Measurements from ENCODE around the gene BRME1.

The BRME1 gene

GRCh38 chr19:13905634-13906520, at the start of gene BRME1, which contains the start of gene CC2D1A:
TSS of gene BRME1 (minus strand) at chr19:13906117. CDS start at chr19:13904892, 1,225 bp downstream.
TSS of gene CC2D1A (plus strand) at chr19:13906201. CDS start at chr19:13906442, 241 bp downstream.
- DNase-seq = peak; percentile 97
- Mint-ChIP-seq H3K4me3 (peak within 1 kb of the TSS; percentile 84), H3K27me3 (no peaks in the 10 kb centered on the region), H3K27ac (peak within 1 kb of the TSS; percentile 91), H3K9me3 (peaks cover 3% of the 10 kb centered on the region), H3K36me3 (ENCODE audit: low read depth) (peaks cover 14% of the 10 kb centered on the region), H3K4me1 (ENCODE audit: low read depth) (peaks cover 23% of the 10 kb centered on the region)

- Mint-ChIP-seq H3K4me1 (ENCODE audit: low read depth) (peaks cover 22% of the 10 kb centered on the region), H3K27me3 (no peaks in the 10 kb centered on the region), H3K9me3 (no peaks in the 10 kb centered on the region), H3K4me3 (peak overlapping the region; percentile 94), H3K36me3 (ENCODE audit: low read depth) (peaks cover 55% of the 10 kb centered on the region), H3K27ac (peak overlapping the region; percentile 37)
- no peak for DNase-seq
Observed at GRCh38 chr19:13954185-13954584, 48.3 kb upstream of the BRME1 start.

- Mint-ChIP-seq H3K4me3 (peak overlapping the region; percentile 94), H3K27ac (peak overlapping the region; percentile 88), H3K27me3 (no peaks in the 10 kb centered on the region), H3K4me1 (ENCODE audit: low read depth) (peaks cover 22% of the 10 kb centered on the region), H3K36me3 (ENCODE audit: low read depth) (peaks cover 44% of the 10 kb centered on the region), H3K9me3 (no peaks in the 10 kb centered on the region)
- DNase-seq = no peak
Observed at GRCh38 chr19:13952931-13953531, 47.1 kb upstream of the BRME1 start.

GRCh38 chr19:13952154-13952930, 46.4 kb upstream of the BRME1 start, which contains the start of gene DCAF15:
TSS of gene DCAF15 (plus strand) at chr19:13952509. CDS start at chr19:13952513, 4 bp downstream.
- Mint-ChIP-seq H3K27me3 (no peaks in the 10 kb centered on the region), H3K4me1 (ENCODE audit: low read depth) (peaks cover 22% of the 10 kb centered on the region)

GRCh38 chr19:13951799-13952153, 45.9 kb upstream of the BRME1 start:
- Mint-ChIP-seq H3K27me3 (no peaks in the 10 kb centered on the region), H3K27ac (peak overlapping the region; percentile 94), H3K4me1 (ENCODE audit: low read depth) (peaks cover 22% of the 10 kb centered on the region), H3K36me3 (ENCODE audit: low read depth) (peaks cover 31% of the 10 kb centered on the region), H3K9me3 (no peaks in the 10 kb centered on the region), H3K4me3 (peak overlapping the region; percentile 94)
- DNase-seq = no peak

More at GRCh38 chr19:13952154-13952930, 46.4 kb upstream of the BRME1 start, which contains the start of gene DCAF15:
- peak; percentile 96 for DNase-seq
- peaks cover 37% of the 10 kb centered on the region for H3K36me3 Mint-ChIP-seq (ENCODE audit: low read depth)
- H3K9me3 Mint-ChIP-seq = no peaks in the 10 kb centered on the region
- peak within 1 kb of the TSS; percentile 94 for H3K27ac Mint-ChIP-seq
- peak within 1 kb of the TSS; percentile 94 for H3K4me3 Mint-ChIP-seq

GRCh38 chr19:13951043-13951442, 45.1 kb upstream of the BRME1 start:
- H3K27ac Mint-ChIP-seq = no peak overlapping the region
- H3K4me3 Mint-ChIP-seq = no peak overlapping the region
- H3K4me1 Mint-ChIP-seq (ENCODE audit: low read depth) = peaks cover 22% of the 10 kb centered on the region

GRCh38 chr19:13946414-13946813, 40.5 kb upstream of the BRME1 start:
- H3K36me3 Mint-ChIP-seq (ENCODE audit: low read depth) = no peaks in the 10 kb centered on the region

More at GRCh38 chr19:13951043-13951442, 45.1 kb upstream of the BRME1 start:
- Mint-ChIP-seq H3K36me3 (ENCODE audit: low read depth) (peaks cover 25% of the 10 kb centered on the region), H3K9me3 (no peaks in the 10 kb centered on the region), H3K27me3 (no peaks in the 10 kb centered on the region)
- no peak for DNase-seq

GRCh38 chr19:13942023-13942684, 36.2 kb upstream of the BRME1 start:
- Mint-ChIP-seq H3K4me1 (ENCODE audit: low read depth) (no peaks in the 10 kb centered on the region), H3K9me3 (no peaks in the 10 kb centered on the region), H3K27me3 (peaks cover 4% of the 10 kb centered on the region), H3K27ac (no peak overlapping the region), H3K36me3 (ENCODE audit: low read depth) (no peaks in the 10 kb centered on the region), H3K4me3 (no peak overlapping the region)
- no peak for DNase-seq

More at GRCh38 chr19:13946414-13946813, 40.5 kb upstream of the BRME1 start:
- DNase-seq = no peak
- H3K4me1 Mint-ChIP-seq (ENCODE audit: low read depth) = no peaks in the 10 kb centered on the region
- no peak overlapping the region for H3K4me3 Mint-ChIP-seq
- H3K27ac Mint-ChIP-seq = no peak overlapping the region
- H3K27me3 Mint-ChIP-seq = no peaks in the 10 kb centered on the region
- no peaks in the 10 kb centered on the region for H3K9me3 Mint-ChIP-seq

- H3K27ac Mint-ChIP-seq = no peak within 1 kb of the TSS
Observed at GRCh38 chr19:13938301-13939064, 32.6 kb upstream of the BRME1 start, which contains the start of gene PODNL1. TSS of gene PODNL1 (minus strand) at chr19:13938417. CDS start at chr19:13938181, 236 bp downstream.

GRCh38 chr19:13937479-13938300, 31.8 kb upstream of the BRME1 start:
- no peak for DNase-seq
- Mint-ChIP-seq H3K36me3 (ENCODE audit: low read depth) (no peaks in the 10 kb centered on the region), H3K4me1 (ENCODE audit: low read depth) (no peaks in the 10 kb centered on the region), H3K27me3 (peaks cover 7% of the 10 kb centered on the region), H3K4me3 (no peak overlapping the region), H3K9me3 (no peaks in the 10 kb centered on the region), H3K27ac (no peak overlapping the region)

More at GRCh38 chr19:13938301-13939064, 32.6 kb upstream of the BRME1 start, which contains the start of gene PODNL1:
- Mint-ChIP-seq H3K36me3 (ENCODE audit: low read depth) (no peaks in the 10 kb centered on the region), H3K4me3 (no peak within 1 kb of the TSS), H3K9me3 (no peaks in the 10 kb centered on the region), H3K27me3 (peaks cover 7% of the 10 kb centered on the region), H3K4me1 (ENCODE audit: low read depth) (no peaks in the 10 kb centered on the region)
- DNase-seq = no peak

- peaks cover 2% of the 10 kb centered on the region for H3K36me3 Mint-ChIP-seq (ENCODE audit: low read depth)
- no peak overlapping the region for H3K27ac Mint-ChIP-seq
- H3K27me3 Mint-ChIP-seq = peaks cover 7% of the 10 kb centered on the region
- H3K9me3 Mint-ChIP-seq = no peaks in the 10 kb centered on the region
- no peak overlapping the region for H3K4me3 Mint-ChIP-seq
- DNase-seq = no peak
- H3K4me1 Mint-ChIP-seq (ENCODE audit: low read depth) = no peaks in the 10 kb centered on the region
Observed at GRCh38 chr19:13935765-13936510, 30.0 kb upstream of the BRME1 start.

- Mint-ChIP-seq H3K36me3 (ENCODE audit: low read depth) (peaks cover 4% of the 10 kb centered on the region), H3K27me3 (peaks cover 7% of the 10 kb centered on the region), H3K4me3 (no peak overlapping the region), H3K9me3 (no peaks in the 10 kb centered on the region), H3K4me1 (ENCODE audit: low read depth) (no peaks in the 10 kb centered on the region), H3K27ac (no peak overlapping the region)
- no peak for DNase-seq
Observed at GRCh38 chr19:13934785-13935109, 28.8 kb upstream of the BRME1 start.
